ENCODE results near the gene ZFYVE9. TPM values are rescaled to one million over a fixed set of nuclear protein-coding genes. Genes with fewer than 3 reads are reported as not detected.

ZFYVE9 gene
- total and polyA plus RNA-seq, 2 of the 8 experiments (the other 6 are each of a cell fraction or from before 2014, with no cell fraction given) = 5.8 to 26.5 TPM

DNA sequence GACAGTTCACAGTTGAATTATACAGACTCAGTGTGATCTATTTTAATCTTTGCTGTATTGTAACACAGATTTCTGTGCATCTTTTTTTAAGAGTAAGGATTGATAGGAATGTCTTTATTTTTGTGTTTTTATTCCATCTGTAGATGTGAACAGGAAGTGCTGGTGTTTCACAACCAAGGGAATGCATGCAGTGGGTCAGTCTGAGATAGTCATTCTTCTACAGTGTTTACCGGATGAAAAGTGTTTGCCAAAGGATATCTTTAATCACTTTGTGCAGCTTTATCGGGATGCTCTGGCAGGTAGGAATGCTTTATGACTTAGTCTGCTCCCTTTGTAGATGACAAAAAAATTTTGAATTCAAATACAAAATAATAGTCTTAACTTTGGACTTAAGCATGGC, 139.6 kb downstream of the ZFYVE9 start:
- POLR2A ChIA-PET (ENCODE audit: partially characterized antibody) = no interaction called here
- Histone ChIP-seq H3K56ac (replicated peaks; ENCODE audit: insufficient read length, low read depth, low read length) (no peak overlapping the region), H3K36me3 (ENCODE audit: control insufficient read depth in 2 of 4, insufficient read depth in 4 of 4, low read length in 3 of 4) (peaks cover 0 to 3% (median 0%) of the 10 kb centered on the region in 4 experiments; a peak in 2 of 8 replicates), H2BK5ac (ENCODE audit: low read depth, low read length) (no peak overlapping the region), H2BK15ac (ENCODE audit: low read length) (no peak overlapping the region), H3K27ac (ENCODE audit: low read depth, low read length) (no peak overlapping the region), H3K9ac (replicated peaks in 1 of 4; ENCODE audit: extremely low read depth in 1 of 4, low read depth in 3 of 4, low read length in 3 of 4) (no peak overlapping the region), H4K20me1 (replicated peaks in 1 of 2; ENCODE audit: control insufficient read depth in 1 of 2, insufficient read depth in 2 of 2, low read length in 2 of 2) (no peaks in the 10 kb centered on the region), H2AK5ac (ENCODE audit: low read depth, low read length) (no peak overlapping the region), H2BK12ac (ENCODE audit: low read depth, low read length) (no peak overlapping the region), H4K5ac (ENCODE audit: insufficient read length, low read depth, low read length) (no peak overlapping the region), H2AFZ (ENCODE audit: low read length) (no peak overlapping the region), H3K14ac (ENCODE audit: insufficient read length) (no peak overlapping the region), H3K4ac (replicated peaks; ENCODE audit: insufficient read length, low read depth, low read length) (no peak overlapping the region), H2BK20ac (ENCODE audit: low read length) (no peak overlapping the region), H3K79me2 (ENCODE audit: control insufficient read depth in 1 of 2, insufficient read depth in 2 of 2, low read length in 2 of 2) (no peaks in the 10 kb centered on the region), H2BK120ac (replicated peaks; ENCODE audit: low read depth, low read length) (no peak overlapping the region), H3K4me1 (replicated peaks in 1 of 4; ENCODE audit: control insufficient read depth in 3 of 4, insufficient read depth in 4 of 4, low read length in 3 of 4) (no peaks in the 10 kb centered on the region), H3K79me1 (ENCODE audit: low read depth, low read length) (no peaks in the 10 kb centered on the region), H3K4me3 (ENCODE audit: extremely low read depth in 1 of 4, insufficient read depth in 2 of 4, low read depth in 3 of 4, low read length in 4 of 4) (no peak overlapping the region), H3K27me3 (replicated peaks in 1 of 4; ENCODE audit: control insufficient read depth in 3 of 4, extremely low read depth in 1 of 4, insufficient read depth in 3 of 4, low read length in 3 of 4) (no peaks in the 10 kb centered on the region), H4K8ac (ENCODE audit: extremely low read depth, insufficient read depth, low read length) (no peak overlapping the region), H3K18ac (ENCODE audit: extremely low read depth, low read length) (no peak overlapping the region), H4K91ac (replicated peaks; ENCODE audit: insufficient read length, low read length) (no peak overlapping the region), H3K23me2 (ENCODE audit: low read depth, low read length) (no peaks in the 10 kb centered on the region), H3K23ac (ENCODE audit: insufficient read length) (no peak overlapping the region), H3K4me2 (ENCODE audit: insufficient read depth in 1 of 2, low read depth in 2 of 2, low read length in 2 of 2) (no peak overlapping the region), H3K9me3 (ENCODE audit: insufficient read depth in 2 of 2, low read depth in 1 of 2, low read length in 1 of 2) (no peaks in the 10 kb centered on the region)
- TF ChIP-seq KDM1A (IDR thresholded peaks at IDR 0.05; ENCODE audit: borderline replicate concordance, low read length) = no peak
- no peak for TF ChIP-seq CBX8 (IDR thresholded peaks at IDR 0.05; ENCODE audit: borderline replicate concordance, low read depth, low read length)
- no peak for TF ChIP-seq EP300 (IDR thresholded peaks at IDR 0.05; ENCODE audit: borderline replicate concordance in 1 of 2, low read depth in 2 of 2, low read length in 2 of 2)
- TF ChIP-seq KDM4A (IDR thresholded peaks at IDR 0.05; ENCODE audit: low read depth, low read length, severe bottlenecking) = no peak
- TF ChIP-seq EGR1 (IDR thresholded peaks at IDR 0.05; ENCODE audit: borderline replicate concordance, low read depth, low read length) = no peak
- no peak for TF ChIP-seq JUND (IDR thresholded peaks at IDR 0.05; ENCODE audit: low read length)
- no peak for TF ChIP-seq JUN (IDR thresholded peaks at IDR 0.05; ENCODE audit: low read depth, low read length)
- no peak for TF ChIP-seq CBX5 (IDR thresholded peaks at IDR 0.05; ENCODE audit: low read depth, low read length)
- 98% methylated on average over 2 of the region's 2 CpGs; no CpG with 5 or more reads in 1 of the 2 experiments for WGBS, 2 experiments (ENCODE audit: extremely low coverage in 1 of 2, insufficient coverage in 1 of 2, insufficient read length in 1 of 2, insufficient replicate concordance in 2 of 2, low coverage in 1 of 2, low lambda C conversion rate in 2 of 2, missing lambda C conversion rate in 1 of 2)
- FAIRE-seq = no peak
- CTCF ChIA-PET (ENCODE audit: partially characterized antibody) = no interaction called here
- no peak for DNase-seq (ENCODE audit: low read depth in 1 of 2, low spot score in 2 of 2)

Measured in H1 (cell line).